WTC11 (cell line): ENCODE data around the gene OR2V1.
"Not testable (repeated sequence)": the region's sequence is repeated elsewhere in the genome, so short reads cannot be mapped to it uniquely, and the experiment has no call there.

Source experiments
- NFE2L1 ChIP-seq: sonication (generic); formaldehyde crosslinking; IDR thresholded peaks from 2 replicates; pipeline ENCODE4 v1.8.1; 2023; ENCODE audit warnings: missing genetic modification reagents
- TF ChIP-seq, protein P1 (sequence below): sonication (generic); formaldehyde crosslinking; IDR thresholded peaks from 2 replicates; pipeline ENCODE4 v1.8.1; 2023; ENCODE audit warnings: mild to moderate bottlenecking, missing genetic modification reagents, moderate library complexity
- TF ChIP-seq, protein P2 (sequence below): fragments of 200-600 bp; IDR thresholded peaks from 2 replicates; pipeline ENCODE4 v1.8.0; 2022; ENCODE audit warnings: antibody characterized with exemption

DNA sequence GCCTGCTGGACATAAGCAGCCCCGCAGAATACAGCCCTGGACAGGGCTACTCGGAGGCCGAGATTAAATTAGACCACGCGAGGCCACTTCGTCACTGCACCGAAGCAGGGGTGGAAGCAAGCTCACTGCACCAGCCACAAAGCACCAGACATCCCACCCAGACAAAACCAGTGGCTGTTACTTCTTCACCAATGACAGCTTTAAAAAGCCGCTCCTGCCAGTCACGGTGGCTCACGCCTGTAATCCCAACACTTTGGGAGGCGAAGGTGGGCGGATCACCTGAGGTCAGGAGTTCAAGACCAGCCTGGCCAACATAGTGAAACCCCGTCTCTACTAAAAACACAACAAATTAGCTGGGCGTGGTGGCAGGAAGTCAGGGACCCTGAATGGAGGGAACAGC, 46.6 kb upstream of the OR2V1 start:
- TF ChIP-seq, protein P1, sequence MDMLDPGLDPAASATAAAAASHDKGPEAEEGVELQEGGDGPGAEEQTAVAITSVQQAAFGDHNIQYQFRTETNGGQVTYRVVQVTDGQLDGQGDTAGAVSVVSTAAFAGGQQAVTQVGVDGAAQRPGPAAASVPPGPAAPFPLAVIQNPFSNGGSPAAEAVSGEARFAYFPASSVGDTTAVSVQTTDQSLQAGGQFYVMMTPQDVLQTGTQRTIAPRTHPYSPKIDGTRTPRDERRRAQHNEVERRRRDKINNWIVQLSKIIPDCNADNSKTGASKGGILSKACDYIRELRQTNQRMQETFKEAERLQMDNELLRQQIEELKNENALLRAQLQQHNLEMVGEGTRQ (CRISPR knock-in tag), result not testable (repeated sequence)
- TF ChIP-seq, protein P2, sequence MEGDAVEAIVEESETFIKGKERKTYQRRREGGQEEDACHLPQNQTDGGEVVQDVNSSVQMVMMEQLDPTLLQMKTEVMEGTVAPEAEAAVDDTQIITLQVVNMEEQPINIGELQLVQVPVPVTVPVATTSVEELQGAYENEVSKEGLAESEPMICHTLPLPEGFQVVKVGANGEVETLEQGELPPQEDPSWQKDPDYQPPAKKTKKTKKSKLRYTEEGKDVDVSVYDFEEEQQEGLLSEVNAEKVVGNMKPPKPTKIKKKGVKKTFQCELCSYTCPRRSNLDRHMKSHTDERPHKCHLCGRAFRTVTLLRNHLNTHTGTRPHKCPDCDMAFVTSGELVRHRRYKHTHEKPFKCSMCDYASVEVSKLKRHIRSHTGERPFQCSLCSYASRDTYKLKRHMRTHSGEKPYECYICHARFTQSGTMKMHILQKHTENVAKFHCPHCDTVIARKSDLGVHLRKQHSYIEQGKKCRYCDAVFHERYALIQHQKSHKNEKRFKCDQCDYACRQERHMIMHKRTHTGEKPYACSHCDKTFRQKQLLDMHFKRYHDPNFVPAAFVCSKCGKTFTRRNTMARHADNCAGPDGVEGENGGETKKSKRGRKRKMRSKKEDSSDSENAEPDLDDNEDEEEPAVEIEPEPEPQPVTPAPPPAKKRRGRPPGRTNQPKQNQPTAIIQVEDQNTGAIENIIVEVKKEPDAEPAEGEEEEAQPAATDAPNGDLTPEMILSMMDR, result not testable (repeated sequence)
- not testable (repeated sequence) for TF ChIP-seq NFE2L1 (CRISPR knock-in tag)
